GM21529 (cell line): ENCODE data around the gene RNF217.

ENCODE experiments used
- ATAC-seq: cut with Tn5 transposase; IDR thresholded peaks from one replicate; pipeline ENCODE4 v1.9.1; 2021; ENCODE audit not compliant: unreplicated experiment

RNF217 gene

GRCh38 chr6:124987999-124988591 is 25.9 kb downstream of the RNF217 start:
- no peak for ATAC-seq

DNA sequence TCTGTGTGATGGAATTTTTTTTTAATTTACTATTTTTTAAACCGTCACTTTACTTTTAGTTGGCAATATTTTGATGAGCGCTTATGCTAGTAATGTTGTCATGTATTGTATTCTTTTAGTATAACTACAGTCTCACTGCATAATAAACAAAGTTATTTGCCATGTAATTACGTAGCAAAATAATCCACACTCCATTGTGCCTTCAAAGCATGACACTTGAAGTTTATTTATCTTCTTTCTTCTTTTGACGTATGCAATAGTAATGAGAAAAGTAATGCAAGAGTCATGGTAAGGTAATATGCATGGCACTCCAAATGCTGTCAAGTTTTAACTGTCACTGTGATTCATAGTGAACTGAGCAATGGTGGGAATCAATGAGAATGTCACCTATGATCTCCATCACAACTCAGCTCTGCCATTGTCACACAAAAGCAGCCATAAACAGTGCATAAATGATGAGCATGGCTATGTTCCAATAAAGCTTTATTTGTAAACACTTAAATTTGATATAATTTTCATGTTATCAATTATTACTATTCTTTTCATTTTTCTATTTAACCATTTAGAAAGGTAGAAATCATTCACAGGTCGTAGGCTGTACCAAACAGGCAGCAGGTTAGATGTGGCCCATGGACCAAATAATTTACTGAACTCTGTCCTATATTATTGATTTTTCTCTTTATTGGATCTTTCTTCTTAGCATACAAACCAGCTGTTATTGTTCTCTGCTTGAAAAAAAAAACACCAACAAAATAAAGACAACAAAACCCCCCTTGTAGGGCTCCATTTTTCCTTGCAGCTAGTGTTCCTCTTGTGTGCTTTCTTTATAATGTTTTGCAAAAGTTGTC is 27.1 kb downstream of the RNF217 start:
- ATAC-seq: no peak

DNA sequence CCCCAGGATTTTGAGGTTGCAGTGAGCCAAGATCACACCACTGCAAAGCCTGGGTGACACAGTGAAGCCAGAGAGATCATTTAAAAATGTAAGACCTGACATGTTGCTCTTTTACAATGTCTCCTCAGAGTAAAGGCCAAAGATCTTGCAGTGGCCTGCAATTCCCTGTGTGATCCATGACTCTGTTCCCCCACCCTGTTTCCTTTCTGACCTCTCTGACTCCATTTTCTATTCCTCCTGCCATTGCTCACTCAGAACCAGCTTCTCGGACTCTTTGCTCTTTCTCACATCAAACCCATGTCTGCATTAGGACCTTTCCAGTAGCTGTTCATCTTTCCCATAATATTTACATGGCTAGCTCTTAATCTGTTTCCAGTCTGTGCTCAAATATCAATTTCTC is 28.8 kb downstream of the RNF217 start:
- no peak for ATAC-seq

DNA sequence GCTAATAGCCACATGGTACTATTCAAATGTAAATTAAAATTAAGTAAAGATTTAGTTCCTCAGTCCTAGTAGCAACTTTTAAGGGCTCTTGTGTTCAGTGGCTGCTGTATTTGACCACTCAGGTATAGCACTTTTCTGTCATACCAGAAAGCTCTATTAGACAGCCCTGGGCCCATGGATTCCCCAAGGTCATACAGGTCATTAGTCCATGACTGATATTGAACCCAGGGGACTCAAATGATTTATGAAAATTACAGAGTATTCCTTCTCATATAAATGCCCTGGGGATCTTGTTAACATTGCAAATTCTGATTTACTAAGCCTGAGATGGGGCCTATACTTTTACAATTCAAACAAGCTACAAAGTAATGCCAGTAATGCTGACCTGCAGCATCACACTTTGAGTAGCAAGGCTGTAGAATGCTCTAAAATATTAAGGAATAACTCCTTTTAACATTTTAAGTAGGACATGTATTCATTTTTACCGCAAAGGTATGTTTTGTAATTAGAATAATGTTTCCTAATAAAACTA is 29.6 kb downstream of the RNF217 start:
- ATAC-seq: no peak

- ATAC-seq: no peak
Observed at GRCh38 chr6:124993327-124993726, 31.1 kb downstream of the RNF217 start.

DNA sequence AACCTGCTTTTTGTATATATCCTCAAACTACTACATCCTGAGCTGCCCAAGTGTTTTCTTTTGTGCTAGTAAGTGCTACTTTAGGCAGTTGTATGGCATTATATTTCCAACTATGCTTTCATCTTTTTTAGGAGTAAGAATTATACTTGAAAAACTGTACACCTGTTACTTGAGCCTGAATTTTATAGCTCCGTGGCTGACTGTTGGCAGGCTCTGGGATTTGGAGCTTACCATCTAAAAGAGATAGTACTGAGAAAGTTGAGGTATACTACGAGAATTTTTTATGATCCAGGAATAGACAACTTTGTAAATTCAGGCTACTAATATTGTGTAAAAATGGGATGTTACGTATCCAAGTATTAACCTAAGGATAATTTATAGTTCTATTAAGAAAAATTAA is 32.4 kb downstream of the RNF217 start:
- ATAC-seq: no peak

DNA sequence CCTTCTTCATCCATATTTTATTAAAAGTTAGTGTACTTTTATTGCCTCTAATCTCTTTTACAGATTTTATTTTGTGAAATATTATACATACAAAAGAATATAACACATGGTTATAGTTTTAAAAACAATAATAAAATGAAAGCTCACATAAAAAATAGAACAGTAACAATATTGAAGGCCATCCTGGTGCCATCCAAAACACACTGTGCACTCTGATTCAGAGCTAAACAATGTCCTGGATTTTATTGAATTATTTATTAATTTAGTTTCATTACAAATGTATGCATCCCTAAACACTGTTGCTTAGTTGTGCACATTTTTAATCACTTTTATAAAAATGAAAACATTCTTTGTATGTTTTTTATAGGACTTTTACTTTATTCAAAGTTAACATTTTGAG is 32.9 kb downstream of the RNF217 start:
- no peak for ATAC-seq

GRCh38 chr6:124995645-124996325 is 33.5 kb downstream of the RNF217 start:
- no peak for ATAC-seq

DNA sequence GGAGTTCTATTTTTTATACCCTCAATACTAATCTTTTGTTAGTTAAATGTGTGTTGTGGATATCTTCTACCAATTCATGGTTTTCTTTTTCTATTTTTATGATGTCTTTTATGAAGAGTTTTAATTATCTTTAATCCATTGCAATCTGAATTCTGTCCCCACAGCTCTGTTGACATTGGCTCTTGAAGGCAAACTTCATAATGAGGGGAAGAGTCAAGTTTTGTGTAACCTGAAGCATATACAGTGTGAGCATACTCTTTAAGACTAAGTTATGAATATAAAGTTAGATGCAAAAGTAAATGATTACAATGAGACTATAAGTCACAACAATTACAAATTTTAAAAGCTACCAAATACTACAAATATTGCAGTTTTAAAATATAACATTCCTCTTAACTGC is 34.2 kb downstream of the RNF217 start:
- no peak for ATAC-seq

GRCh38 chr6:124997196-124997875 is 35.1 kb downstream of the RNF217 start:
- ATAC-seq: no peak

- no peak for ATAC-seq
Observed at GRCh38 chr6:124999105-124999764, 37.0 kb downstream of the RNF217 start.

DNA sequence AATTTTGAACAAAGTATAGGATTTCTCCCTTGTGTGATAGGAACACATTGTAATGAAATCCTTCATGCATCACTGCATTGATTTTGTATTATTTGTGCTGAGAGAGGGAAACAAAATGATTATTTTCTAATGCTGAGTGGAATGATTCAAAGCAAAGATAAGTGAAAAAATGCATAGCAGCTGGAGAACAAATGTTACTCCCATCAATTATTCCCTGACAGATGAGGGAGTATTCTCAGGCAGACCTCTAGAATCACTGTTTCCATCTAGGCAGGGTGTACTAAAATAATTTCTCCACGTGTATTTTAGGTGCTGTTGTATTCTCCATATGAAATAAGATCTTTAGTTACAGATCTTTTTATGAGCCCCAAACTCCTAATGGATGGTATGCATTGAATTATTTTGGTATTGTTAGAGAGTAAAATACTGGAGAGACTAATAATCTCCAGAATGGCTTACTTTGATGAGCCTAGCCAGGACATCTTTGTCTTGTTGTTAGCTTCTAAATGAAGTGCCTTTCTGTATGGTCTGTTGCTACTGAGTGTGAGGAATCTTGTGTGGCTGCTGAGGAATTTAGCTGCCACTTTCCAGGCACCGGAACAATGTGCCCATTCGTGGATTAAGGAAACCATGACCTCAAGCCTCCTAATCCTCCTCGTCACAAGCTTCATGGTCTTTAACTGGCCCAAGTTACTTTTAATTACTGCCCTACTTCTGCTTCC is 39.6 kb downstream of the RNF217 start:
- no peak for ATAC-seq

- ATAC-seq: no peak
Observed at GRCh38 chr6:125002406-125002741, 40.1 kb downstream of the RNF217 start.

- ATAC-seq: no peak
Observed at GRCh38 chr6:125003070-125003469, 40.8 kb downstream of the RNF217 start.

DNA sequence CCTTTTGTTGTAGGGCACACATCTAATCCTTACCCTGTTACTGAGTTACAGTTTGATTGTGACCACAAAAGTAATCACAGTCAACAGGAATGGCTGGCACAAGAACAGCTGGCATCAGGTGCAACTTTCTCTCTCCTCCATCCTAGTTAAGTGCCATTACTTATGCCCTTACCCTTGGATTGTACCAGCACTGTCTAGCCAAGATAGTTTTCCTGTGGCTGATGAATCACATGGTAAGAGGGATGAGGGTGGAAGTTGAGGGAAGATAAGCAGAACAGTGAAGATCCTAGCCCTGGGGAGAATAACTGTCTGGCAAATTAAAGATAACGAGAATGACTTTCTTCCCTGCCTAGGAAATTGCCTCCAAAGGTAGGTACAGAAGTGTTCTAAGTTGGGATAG is 42.0 kb downstream of the RNF217 start:
- ATAC-seq: no peak

- ATAC-seq: no peak
Observed at GRCh38 chr6:125004797-125005595, 42.8 kb downstream of the RNF217 start.

- ATAC-seq: no peak
Observed at GRCh38 chr6:125008261-125008703, 46.0 kb downstream of the RNF217 start.

DNA sequence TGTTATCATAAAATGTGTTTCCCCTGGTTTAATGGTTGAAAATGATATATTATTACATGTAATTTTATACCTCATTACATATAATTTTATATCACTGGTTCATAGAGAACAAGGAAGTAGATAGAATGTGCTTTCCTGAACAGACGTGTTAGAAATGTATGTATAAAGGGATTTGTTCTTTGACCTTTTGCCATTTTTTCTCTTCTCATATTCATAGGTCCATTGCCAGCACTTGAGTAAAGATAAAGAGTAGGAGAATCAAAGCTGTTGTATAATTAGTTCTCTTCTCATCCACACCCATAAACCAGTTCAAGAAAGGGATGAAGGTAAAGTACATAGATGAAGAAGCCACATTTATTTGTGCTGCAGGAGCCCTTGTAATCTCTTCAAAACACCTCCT is 46.7 kb downstream of the RNF217 start:
- no peak for ATAC-seq

- ATAC-seq: no peak
Observed at GRCh38 chr6:125009578-125009977, 47.3 kb downstream of the RNF217 start.
